Naive B cell (primary cell): Measurements from ENCODE around the gene PDIK1L. TPM values are rescaled to one million over a fixed set of nuclear protein-coding genes. Genes with fewer than 3 reads are reported as not detected.

ENCODE experiments used
- ATAC-seq, 2 donors: fragments of 150-1000 bp; cut with Tn5 transposase; 2 replicates each; pipeline ENCODE4 v1.10.0; 2021; ENCODE audit warnings: low read depth in 2 of 2, mild to moderate bottlenecking in 2 of 2, moderate library complexity in 2 of 2
- DNase-seq: peaks from one replicate; pipeline ENCODE4 v3.0.0; 2022
- H3K27ac Mint-ChIP-seq, 6 donors: one replicate each; pipeline ENCODE4 v1.8.0; 2020 to 2022; ENCODE audit warnings: mild to moderate bottlenecking in 6 of 6, mixed read lengths in 6 of 6, moderate library complexity in 5 of 6, inconsistent platforms in 2 of 6
- H3K27me3 Mint-ChIP-seq, 3 donors: one replicate each; pipeline ENCODE4 v1.8.0; 2021 to 2022; ENCODE audit warnings: mixed read lengths in 3 of 3, mild to moderate bottlenecking in 1 of 3
- H3K36me3 Mint-ChIP-seq, 2 donors: one replicate each; pipeline ENCODE4 v1.8.0; 2020 to 2022; ENCODE audit warnings: mixed read lengths in 2 of 2, inconsistent platforms in 1 of 2, mild to moderate bottlenecking in 1 of 2
- H3K4me1 Mint-ChIP-seq, 3 donors: one replicate each; pipeline ENCODE4 v1.8.0; 2020 to 2022; ENCODE audit warnings: mixed read lengths in 3 of 3, inconsistent platforms in 1 of 3, mild to moderate bottlenecking in 1 of 3, moderate library complexity in 1 of 3
- H3K4me3 Mint-ChIP-seq, 8 donors: one replicate each; pipeline ENCODE4 v1.8.0; 2020 to 2022; ENCODE audit warnings: mild to moderate bottlenecking in 8 of 8, mixed read lengths in 8 of 8, moderate library complexity in 8 of 8, inconsistent platforms in 2 of 8
- H3K9me3 Mint-ChIP-seq, 7 donors: one replicate each; pipeline ENCODE4 v1.8.0; 2020 to 2022; ENCODE audit warnings: mixed read lengths in 7 of 7, mild to moderate bottlenecking in 5 of 7, inconsistent platforms in 2 of 7, moderate library complexity in 1 of 7
- polyA plus RNA-seq, 6 donors: library from polyadenylated mRNA; unstranded; fragments of 300-500 nt; fragmentation: Illumina TruSeq; gene quantifications; one replicate each; pipeline ENCODE4 v1.2.3, GENCODE V29; 2021; ENCODE audit warnings: low read depth in 6 of 6

The PDIK1L gene
- polyA plus RNA-seq, 6 donors from 2014 or later: 3.2 to 6.0 (median 4.9) TPM

- no peaks in the 10 kb centered on the region for H3K9me3 Mint-ChIP-seq
- DNase-seq: no peak
- no peak for ATAC-seq
- peaks cover 32 to 85% (median 55%) of the 10 kb centered on the region in 3 donors for H3K27me3 Mint-ChIP-seq
- peaks cover 6 to 11% (median 9%) of the 10 kb centered on the region in 3 donors for H3K4me1 Mint-ChIP-seq
- H3K36me3 Mint-ChIP-seq: no peaks in the 10 kb centered on the region
- H3K27ac Mint-ChIP-seq: no peak overlapping the region
- H3K4me3 Mint-ChIP-seq: no peak overlapping the region
Measured at GRCh38 chr1:26158271-26158907, 46.8 kb downstream of the PDIK1L start.

GRCh38 chr1:26158908-26159742 is 47.5 kb downstream of the PDIK1L start, which contains the start of gene FAM110D:
FAM110D (plus strand) TSS chr1:26159079; CDS start chr1:26161292, 2,213 bp downstream.
- no peak for DNase-seq
- no peaks in the 10 kb centered on the region for H3K36me3 Mint-ChIP-seq
- H3K4me1 Mint-ChIP-seq: peaks cover 9 to 16% (median 11%) of the 10 kb centered on the region in 3 donors
- no peak within 1 kb of the TSS for H3K27ac Mint-ChIP-seq
- no peaks in the 10 kb centered on the region for H3K9me3 Mint-ChIP-seq
- peaks cover 31 to 84% (median 55%) of the 10 kb centered on the region in 3 donors for H3K27me3 Mint-ChIP-seq
- ATAC-seq: no peak
- peak within 1 kb of the TSS in 1 of 8 donors; percentile 21 for H3K4me3 Mint-ChIP-seq

GRCh38 chr1:26159743-26160039 is 48.1 kb downstream of the PDIK1L start:
- ATAC-seq: no peak
- H3K4me3 Mint-ChIP-seq: no peak overlapping the region
- no peaks in the 10 kb centered on the region for H3K36me3 Mint-ChIP-seq
- no peak for DNase-seq
- no peaks in the 10 kb centered on the region for H3K9me3 Mint-ChIP-seq
- H3K27ac Mint-ChIP-seq: no peak overlapping the region
- peaks cover 12 to 16% (median 14%) of the 10 kb centered on the region in 3 donors for H3K4me1 Mint-ChIP-seq
- H3K27me3 Mint-ChIP-seq: peaks cover 26 to 83% (median 52%) of the 10 kb centered on the region in 3 donors

- ATAC-seq: no peak
- Mint-ChIP-seq H3K27me3 (peaks cover 18 to 79% (median 41%) of the 10 kb centered on the region in 3 donors), H3K9me3 (no peaks in the 10 kb centered on the region), H3K4me1 (peaks cover 10 to 19% (median 11%) of the 10 kb centered on the region in 3 donors), H3K36me3 (no peaks in the 10 kb centered on the region), H3K4me3 (peak overlapping the region in 5 of 8 donors; percentile 42 to 63 (median 61)), H3K27ac (no peak overlapping the region)
- no peak for DNase-seq
Measured at GRCh38 chr1:26160527-26161414, 49.1 kb downstream of the PDIK1L start.

GRCh38 chr1:26161415-26162219 is 50.0 kb downstream of the PDIK1L start:
- peaks cover 18 to 74% (median 36%) of the 10 kb centered on the region in 3 donors for H3K27me3 Mint-ChIP-seq
- H3K27ac Mint-ChIP-seq: no peak overlapping the region
- peak; percentile 38 for DNase-seq
- H3K4me1 Mint-ChIP-seq: peaks cover 10 to 19% (median 11%) of the 10 kb centered on the region in 3 donors
- no peaks in the 10 kb centered on the region for H3K36me3 Mint-ChIP-seq
- no peaks in the 10 kb centered on the region for H3K9me3 Mint-ChIP-seq
- peak; percentile 56 to 63 for ATAC-seq
- peak overlapping the region in 6 of 8 donors; percentile 56 to 83 (median 71) for H3K4me3 Mint-ChIP-seq

- no peak overlapping the region for H3K27ac Mint-ChIP-seq
- ATAC-seq: no peak
- H3K9me3 Mint-ChIP-seq: no peaks in the 10 kb centered on the region
- DNase-seq: no peak
- H3K4me3 Mint-ChIP-seq: peak overlapping the region; percentile 33 to 83 (median 71)
- no peaks in the 10 kb centered on the region for H3K36me3 Mint-ChIP-seq
- peaks cover 10 to 19% (median 11%) of the 10 kb centered on the region in 3 donors for H3K4me1 Mint-ChIP-seq
- peaks cover 18 to 70% (median 36%) of the 10 kb centered on the region in 3 donors for H3K27me3 Mint-ChIP-seq
Measured at GRCh38 chr1:26162220-26162709, 50.6 kb downstream of the PDIK1L start.

- Mint-ChIP-seq H3K4me3 (peak overlapping the region in 6 of 8 donors; percentile 36 to 76 (median 43)), H3K36me3 (no peaks in the 10 kb centered on the region), H3K4me1 (peaks cover 10 to 19% (median 11%) of the 10 kb centered on the region in 3 donors), H3K27ac (peak overlapping the region in 2 of 6 donors; percentile 57 to 59), H3K27me3 (peaks cover 10 to 56% (median 25%) of the 10 kb centered on the region in 3 donors), H3K9me3 (no peaks in the 10 kb centered on the region)
- no peak for ATAC-seq
- no peak for DNase-seq
Measured at GRCh38 chr1:26163684-26164035, 52.0 kb downstream of the PDIK1L start.

GRCh38 chr1:26164036-26164860 is 52.6 kb downstream of the PDIK1L start:
- peaks cover 10 to 50% (median 23%) of the 10 kb centered on the region in 3 donors for H3K27me3 Mint-ChIP-seq

GRCh38 chr1:26164861-26165842 is 53.5 kb downstream of the PDIK1L start:
- Mint-ChIP-seq H3K36me3 (no peaks in the 10 kb centered on the region), H3K27me3 (peaks cover 10 to 41% (median 14%) of the 10 kb centered on the region in 3 donors), H3K4me3 (peak overlapping the region; percentile 27 to 87 (median 65)), H3K4me1 (peaks cover 12 to 22% (median 21%) of the 10 kb centered on the region in 3 donors), H3K9me3 (no peaks in the 10 kb centered on the region), H3K27ac (peak overlapping the region in 3 of 6 donors; percentile 16 to 37 (median 24))
- ATAC-seq (no peak), DNase-seq (no peak)

More at GRCh38 chr1:26164036-26164860, 52.6 kb downstream of the PDIK1L start:
- H3K27ac Mint-ChIP-seq: peak overlapping the region in 3 of 6 donors; percentile 16 to 59 (median 24)
- H3K9me3 Mint-ChIP-seq: no peaks in the 10 kb centered on the region
- peak; percentile 58 for DNase-seq
- peak overlapping the region; percentile 27 to 87 (median 66) for H3K4me3 Mint-ChIP-seq
- no peaks in the 10 kb centered on the region for H3K36me3 Mint-ChIP-seq
- H3K4me1 Mint-ChIP-seq: peaks cover 11 to 19% (median 14%) of the 10 kb centered on the region in 3 donors
- peak; percentile 72 to 79 for ATAC-seq

GRCh38 chr1:26166719-26167281 is 55.2 kb downstream of the PDIK1L start:
- Mint-ChIP-seq H3K4me1 (peaks cover 17 to 35% (median 28%) of the 10 kb centered on the region in 3 donors), H3K4me3 (no peak overlapping the region)

More at GRCh38 chr1:26166719-26167281, 55.2 kb downstream of the PDIK1L start:
- no peak overlapping the region for H3K27ac Mint-ChIP-seq
- DNase-seq: no peak
- H3K36me3 Mint-ChIP-seq: no peaks in the 10 kb centered on the region
- ATAC-seq: no peak
- no peaks in the 10 kb centered on the region for H3K9me3 Mint-ChIP-seq
- peaks cover 7 to 27% (median 10%) of the 10 kb centered on the region in 3 donors for H3K27me3 Mint-ChIP-seq
